HG02884 (cell line): ENCODE measurements around the gene PIBF1.
"Not testable (repeated sequence)": the region's sequence is repeated elsewhere in the genome, so short reads cannot be mapped to it uniquely, and the experiment has no call there.

Source experiments
- ATAC-seq: cut with Tn5 transposase; IDR thresholded peaks from one replicate; pipeline ENCODE4 v1.9.1; 2021; ENCODE audit warnings: mild to moderate bottlenecking, moderate library complexity; ENCODE audit not compliant: unreplicated experiment

Gene PIBF1, protein sequence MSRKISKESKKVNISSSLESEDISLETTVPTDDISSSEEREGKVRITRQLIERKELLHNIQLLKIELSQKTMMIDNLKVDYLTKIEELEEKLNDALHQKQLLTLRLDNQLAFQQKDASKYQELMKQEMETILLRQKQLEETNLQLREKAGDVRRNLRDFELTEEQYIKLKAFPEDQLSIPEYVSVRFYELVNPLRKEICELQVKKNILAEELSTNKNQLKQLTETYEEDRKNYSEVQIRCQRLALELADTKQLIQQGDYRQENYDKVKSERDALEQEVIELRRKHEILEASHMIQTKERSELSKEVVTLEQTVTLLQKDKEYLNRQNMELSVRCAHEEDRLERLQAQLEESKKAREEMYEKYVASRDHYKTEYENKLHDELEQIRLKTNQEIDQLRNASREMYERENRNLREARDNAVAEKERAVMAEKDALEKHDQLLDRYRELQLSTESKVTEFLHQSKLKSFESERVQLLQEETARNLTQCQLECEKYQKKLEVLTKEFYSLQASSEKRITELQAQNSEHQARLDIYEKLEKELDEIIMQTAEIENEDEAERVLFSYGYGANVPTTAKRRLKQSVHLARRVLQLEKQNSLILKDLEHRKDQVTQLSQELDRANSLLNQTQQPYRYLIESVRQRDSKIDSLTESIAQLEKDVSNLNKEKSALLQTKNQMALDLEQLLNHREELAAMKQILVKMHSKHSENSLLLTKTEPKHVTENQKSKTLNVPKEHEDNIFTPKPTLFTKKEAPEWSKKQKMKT

DNA sequence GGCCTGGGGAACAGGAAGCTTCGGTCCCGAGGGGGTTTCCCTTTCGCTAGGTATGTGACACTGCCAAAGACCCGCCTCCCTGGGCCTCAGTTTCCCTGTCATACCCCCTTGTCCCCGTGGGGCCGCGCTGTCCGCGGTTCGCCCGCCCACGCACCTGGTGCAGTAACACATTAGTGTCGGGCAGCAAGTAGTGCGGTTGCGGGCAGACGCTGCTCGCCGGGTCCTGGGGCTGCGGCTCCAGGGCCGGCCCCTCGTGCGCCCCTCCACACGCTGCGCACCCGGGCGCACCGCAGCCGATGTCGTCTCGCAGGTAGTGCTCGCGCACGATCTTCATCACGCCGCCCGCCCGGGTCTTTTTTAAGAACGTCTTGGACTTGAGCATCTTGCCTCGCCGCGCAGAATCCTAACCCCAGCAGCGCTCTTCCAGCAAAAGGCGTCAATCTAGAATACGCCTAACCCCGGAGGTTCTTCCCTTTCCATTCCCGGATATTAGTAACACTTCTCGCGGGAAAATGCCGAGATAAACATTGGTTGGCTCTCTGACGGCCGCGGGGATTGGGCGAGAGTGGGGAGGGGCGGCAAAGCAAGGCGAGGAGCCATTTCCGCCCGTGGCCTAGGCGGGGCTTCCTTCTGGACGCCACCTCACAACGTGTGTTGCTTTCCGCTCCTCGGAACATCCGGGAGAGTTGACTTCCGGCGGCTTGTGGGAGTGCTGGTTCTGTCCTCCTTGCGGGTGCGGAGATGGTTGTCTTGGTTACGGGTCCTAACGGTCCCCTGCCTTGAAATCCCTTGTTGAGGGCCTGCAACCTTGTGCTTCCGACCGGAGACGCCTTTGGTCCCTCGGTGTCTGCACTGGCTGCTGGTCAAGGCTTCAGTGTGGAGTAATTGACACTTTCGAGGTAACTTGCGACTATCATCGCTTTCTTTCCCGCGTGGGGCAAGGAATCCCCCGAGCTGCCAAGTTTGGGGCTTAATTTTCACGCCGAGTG is at the start of gene PIBF1, which contains the start of gene DIS3:
TSS of gene PIBF1 (plus strand) at position 683 of the 989 bp plus-strand sequence. CDS start 1,337 bp downstream, outside the sequence.
TSS of gene DIS3 (minus strand) at position 450 of the 989 bp plus-strand sequence. CDS start at position 382, 68 bp downstream.
- ATAC-seq, result peak; percentile 95

DNA sequence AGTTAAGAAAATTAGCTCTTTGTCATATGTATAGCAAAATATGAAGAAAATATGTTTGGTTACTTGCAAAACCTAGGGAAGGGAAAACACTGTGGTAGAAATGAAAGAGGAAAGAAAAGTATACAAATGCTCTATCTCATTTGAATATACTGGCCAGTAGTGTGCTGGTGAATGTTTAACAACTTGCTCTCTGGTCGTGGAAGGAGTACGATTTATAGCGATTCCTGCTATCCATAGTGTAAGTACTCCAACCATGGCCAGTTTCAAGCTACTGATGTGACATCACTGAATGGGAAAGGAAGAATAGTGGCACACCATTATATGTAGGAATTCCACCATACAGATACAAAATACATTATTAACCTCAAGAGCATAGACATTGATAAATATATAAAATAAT is 44.9 kb upstream of the PIBF1 start:
- no peak for ATAC-seq

DNA sequence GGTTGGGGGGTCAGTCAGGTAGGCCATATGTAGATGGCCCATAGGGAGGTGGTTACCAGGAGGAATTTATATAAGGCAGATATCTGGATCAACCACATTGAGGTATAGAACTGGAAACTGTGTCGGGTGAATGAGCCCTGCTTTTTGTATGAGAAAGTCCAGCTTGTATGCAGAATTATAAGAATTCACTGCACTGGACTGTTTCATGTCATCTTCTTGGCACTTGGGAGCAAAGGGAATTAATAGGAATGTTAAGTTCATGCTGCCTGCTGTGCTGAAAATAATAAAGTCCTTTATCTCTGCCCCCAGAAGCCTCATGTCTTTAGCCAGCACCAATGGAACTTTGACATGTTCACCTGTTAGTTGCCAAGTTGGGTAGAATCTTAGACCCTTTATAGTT is 41.9 kb upstream of the PIBF1 start:
- ATAC-seq, result no peak

DNA sequence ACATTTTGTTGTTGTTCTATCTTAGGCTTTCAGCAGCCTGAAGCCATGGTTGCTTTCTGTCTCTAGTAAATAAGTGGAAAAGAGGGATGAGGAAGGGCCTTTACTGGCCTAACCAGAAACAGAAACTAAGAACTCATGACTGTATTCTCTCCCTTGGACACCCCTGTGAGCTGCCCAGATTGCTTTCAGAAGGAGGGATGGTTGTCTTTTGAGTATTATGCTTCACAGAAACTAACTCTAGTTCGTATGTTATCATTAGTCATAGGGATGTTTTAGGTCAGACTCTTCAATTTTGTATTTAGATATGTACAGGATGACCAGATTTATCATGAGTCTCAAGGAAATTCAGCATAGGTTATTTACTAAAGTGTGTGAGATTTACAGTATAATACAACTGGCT is 36.7 kb upstream of the PIBF1 start:
- ATAC-seq, result peak; percentile 53

DNA sequence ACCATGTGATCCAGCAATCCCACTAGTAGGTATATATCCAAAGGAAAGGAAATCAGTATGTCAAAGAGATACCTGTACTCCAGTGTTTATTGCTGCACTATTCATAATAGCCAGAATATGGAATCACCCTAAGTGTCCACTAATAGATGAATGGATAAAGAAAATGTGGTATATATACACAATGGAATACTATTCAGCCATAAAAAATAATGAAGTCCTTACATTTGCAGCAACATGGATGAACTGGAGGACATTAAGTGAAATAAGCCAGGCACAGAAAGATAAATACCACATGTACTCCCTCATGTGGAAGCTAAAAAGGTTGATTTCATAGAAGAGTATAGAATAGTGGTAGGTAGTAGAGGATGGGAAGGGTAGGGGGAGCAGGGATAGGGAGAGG is 30.7 kb upstream of the PIBF1 start:
- ATAC-seq, result no peak

DNA sequence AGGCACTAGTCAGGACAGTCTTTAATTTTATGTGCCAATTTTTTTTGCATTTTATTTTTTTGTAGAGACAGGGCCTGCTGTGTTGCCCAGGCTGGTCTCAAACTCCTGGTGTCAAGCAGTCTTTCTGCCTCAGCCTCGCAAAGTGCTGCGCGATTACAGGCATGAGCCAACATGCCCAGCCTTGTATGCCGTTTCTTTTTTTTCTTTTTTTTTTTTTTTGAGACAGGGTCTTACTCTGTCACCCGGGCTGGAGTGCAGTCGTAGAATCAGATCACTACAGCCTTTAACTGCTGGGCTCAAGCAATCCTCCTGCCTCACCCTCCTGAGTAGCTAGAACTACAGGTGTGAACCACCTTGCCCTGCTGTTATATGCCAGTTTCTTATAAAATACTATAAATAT is 27.8 kb upstream of the PIBF1 start:
- no peak for ATAC-seq

DNA sequence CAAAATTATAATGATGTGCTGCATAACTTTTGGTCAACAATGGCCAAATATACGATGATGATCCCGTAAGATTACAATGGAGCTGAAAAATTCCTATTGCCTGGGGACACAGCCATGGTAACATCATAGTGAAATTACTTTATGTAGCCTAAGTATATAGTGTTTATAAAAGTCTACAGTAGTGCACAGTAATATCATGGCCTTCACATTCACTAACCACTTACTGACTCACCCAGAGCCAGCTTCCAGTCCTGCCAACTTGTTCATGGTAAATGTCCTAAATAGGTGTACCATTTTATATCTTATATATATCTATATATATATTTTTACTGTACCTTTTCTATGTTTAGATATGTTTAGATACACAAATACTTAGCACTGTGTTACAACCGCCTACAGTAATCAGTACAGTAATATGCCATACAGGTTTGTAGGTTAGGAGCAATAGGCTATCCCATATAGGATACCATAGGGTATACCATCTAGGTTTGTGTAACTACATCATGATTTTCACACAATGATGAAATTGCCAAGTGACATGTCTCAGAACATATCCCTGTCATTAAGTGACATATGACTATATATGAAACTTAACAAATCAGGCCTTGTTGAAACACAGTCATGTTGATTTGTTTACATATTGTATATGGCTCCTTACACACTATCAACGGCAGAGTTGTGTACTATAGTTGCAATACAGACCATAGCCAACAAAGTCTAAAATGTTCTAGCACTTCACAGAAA is 24.0 kb upstream of the PIBF1 start:
- no peak for ATAC-seq

DNA sequence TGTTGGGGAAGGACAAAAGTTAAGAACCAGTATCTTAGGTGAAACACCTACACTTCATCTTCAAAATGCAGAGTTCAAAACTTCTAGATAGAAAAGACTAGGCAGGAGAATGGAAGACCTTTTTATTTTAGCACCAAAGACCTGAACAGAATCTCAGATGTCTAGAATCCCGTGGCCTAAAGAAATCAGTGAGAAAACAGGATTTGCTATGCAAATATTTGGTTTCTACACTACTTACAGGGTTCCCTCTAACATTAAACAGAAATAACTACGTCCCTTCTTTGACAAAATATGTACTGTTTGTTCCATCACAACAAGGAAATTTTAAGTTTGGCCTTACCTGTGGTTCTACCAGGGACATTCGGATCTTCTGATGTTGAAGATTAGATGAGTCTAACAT is 21.7 kb upstream of the PIBF1 start:
- ATAC-seq, result no peak

DNA sequence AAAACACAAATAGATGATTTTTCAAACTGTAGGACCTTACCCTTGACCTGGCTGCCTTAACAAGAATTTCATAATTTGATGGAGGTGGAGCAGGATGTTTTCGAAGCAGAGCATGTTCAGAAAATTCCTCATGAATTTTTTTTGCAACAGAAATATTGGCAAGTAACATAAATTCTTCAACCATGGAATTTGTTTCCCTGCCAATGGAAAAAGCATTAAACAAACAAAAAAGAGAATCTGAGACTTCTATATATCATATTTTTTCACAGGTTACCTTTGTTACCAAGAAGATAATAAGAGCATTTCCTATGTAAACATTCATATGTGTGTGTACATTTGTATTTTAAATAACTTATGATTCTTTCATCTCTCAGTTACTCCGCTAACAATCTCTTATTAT is 18.5 kb upstream of the PIBF1 start:
- ATAC-seq, result no peak

DNA sequence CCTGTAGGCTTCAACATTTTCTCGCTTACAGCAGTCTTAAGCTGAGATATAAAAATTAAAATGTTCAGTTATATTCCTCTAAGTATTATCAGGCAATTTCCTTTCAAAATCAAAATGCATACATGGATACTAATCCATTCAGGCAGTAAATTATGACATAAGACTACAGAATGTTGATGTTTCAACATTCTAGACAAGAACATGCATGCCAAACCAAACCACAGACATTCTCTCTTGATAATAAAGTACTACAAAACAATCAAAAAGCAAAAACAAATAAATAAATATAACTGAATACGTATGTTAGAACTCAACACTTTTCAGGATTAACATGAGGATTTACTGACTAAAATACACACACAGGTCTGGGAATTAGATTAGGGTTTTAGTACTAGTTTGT is 7.9 kb upstream of the PIBF1 start:
- no peak for ATAC-seq

DNA sequence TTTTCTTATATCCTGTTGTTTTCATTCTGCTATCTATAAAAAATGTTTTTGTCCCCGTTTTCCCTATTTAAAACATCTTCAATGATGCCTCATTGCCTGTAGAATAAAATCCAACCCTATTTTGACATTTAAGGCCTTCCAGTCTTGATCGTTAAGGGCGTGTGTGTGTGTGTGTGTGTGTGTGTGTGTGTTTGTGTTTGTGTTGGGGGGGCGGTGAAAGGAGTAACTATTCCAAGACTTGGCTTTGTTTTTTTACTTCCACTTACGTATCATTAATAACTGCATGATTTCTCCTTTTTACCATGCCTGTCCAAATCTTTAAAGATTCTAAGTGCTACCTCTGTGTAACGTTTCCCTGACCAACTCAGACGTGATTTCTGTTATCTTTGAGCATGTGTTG is 784 bp downstream of the PIBF1 start:
- no peak for ATAC-seq

DNA sequence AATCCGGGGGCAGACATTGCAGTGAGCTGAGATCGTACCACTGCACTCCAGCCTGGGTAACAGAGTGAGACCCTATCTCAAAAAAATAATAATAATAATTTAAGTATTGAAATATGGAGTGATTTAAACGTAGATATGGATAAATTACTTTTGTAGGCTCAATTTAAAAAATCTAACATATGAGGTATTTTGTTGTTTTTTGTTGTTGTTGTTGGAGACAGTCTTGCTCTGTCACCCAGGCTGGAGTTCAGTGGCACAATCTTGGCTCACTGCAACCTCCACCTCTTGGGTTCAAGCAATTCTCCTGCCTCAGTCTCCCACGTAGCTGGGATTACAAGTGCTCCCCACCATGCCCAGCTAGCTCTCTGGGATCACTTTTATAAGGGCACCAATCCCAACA is 2.7 kb downstream of the PIBF1 start:
- ATAC-seq, result not testable (repeated sequence)

DNA sequence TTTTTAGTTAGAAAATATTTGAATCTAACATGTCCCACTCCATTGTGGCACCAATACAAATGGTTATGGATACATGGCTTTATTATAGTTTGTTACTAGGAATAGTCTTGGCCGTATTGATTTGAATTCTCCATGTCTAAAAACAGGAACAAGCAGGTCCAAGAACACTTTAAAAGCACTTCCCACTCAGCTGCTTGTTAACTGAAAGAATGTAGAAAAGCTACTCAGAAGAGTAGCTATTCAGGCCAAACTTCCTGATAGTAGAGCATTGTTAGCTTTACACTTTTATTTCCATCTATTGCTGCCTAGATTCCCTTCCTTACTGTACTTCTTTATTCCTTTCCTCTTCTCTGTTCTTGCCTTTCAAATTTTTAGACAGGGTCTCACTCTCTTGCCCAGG is 6.9 kb downstream of the PIBF1 start:
- no peak for ATAC-seq

DNA sequence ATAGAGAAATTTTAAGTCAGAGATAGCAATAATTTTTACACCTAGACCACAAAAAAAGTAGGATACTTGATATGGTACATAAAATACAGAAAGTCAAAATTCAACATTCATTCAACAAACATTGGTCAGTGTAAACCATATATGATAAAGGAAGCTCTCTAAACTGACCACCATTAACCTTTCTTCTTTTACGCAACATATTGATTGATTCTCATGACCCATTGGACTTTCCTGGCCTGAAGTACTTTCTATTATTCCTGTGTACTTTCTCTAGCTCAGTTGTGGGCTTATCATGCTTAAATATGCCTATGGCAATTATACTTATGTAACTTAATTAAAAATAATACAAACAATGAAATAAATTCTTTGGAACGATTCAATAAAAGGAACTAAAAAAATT is 10.7 kb downstream of the PIBF1 start:
- ATAC-seq, result no peak

DNA sequence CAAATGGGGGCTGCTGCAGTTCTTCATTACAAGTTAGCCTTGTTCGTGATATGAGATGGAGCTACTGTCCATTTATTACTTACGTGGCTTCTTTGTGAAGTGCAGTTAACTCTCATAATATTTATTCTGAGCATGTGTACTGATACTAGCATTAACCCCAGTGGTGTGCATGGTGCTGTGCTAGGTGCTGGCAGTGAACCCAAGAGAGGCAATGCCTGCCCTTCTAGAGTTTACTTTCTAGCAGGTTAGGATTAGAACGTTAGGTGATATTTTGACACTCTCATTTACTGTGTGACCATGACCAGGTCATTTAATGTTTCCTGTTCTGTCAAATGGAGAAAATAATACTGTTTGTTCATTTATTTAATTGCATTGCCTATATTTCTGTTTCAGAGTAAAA is 16.9 kb downstream of the PIBF1 start:
- no peak for ATAC-seq

DNA sequence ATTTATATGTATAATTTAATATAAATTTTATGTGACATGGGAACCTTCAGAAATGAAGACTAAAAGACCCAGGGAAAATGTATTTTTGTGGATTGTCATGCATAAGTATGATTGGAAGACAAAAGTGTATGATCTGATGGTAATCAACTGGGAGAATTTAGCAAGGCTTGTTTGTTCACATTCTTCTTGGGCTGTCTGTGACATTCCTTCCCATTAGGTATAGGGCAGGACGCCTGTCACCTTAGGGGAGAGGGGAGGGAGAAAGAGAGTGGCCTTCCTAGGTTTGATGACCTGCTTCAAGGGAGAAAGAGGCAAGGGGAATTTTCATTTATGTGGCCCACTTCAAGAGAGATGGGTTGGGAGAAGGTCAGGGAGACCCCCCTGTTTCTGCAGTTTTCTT is 22.4 kb downstream of the PIBF1 start:
- no peak for ATAC-seq

DNA sequence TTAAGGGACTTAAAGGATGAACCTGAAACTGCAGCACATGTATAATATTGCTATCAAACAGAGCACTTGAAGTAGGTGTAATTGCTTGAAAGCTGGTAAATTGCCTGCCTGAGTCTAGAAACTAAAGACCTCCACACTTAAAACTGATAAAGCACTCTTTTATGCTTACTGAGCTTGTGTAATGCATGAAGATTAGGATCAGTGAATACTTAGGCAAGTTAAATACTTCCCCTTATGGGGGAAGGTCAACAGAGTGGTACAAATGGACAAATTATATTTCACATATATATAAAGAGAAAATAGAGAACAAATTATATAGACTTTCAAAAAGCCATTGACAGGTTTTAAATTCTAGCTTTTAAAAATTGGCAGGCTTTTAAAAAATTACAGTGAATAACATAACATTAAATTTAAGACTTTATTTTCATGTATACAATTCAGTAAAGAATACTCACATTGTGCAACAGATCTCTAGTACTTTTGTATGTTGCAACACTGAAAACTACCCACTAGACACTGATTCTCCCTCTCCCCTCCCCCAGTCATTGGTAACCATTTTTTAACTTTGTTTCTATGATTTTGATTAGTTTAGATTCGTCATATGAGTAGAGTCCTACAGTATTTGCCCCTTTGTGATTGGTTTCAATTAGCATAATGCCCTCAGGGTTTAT is 23.9 kb downstream of the PIBF1 start:
- ATAC-seq, result no peak

DNA sequence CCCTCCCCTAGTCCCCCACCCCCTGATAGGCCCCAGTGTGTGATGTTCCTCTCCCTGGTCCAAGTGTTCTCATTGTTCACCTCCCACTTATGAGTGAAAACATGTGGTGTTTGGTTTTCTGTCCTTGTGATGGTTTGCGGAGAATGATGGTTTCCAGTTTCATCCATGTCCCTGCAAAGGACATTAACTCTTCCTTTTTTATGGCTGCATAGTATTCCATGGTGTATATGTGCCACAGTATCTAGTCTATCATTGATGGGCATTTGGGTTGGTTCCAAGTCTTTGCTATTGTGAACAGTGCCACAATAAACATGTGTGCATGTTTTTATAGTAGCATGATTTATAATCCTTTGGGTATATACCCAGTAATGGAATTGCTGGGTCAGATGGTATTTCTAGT is 24.6 kb downstream of the PIBF1 start:
- ATAC-seq, result not testable (repeated sequence)

DNA sequence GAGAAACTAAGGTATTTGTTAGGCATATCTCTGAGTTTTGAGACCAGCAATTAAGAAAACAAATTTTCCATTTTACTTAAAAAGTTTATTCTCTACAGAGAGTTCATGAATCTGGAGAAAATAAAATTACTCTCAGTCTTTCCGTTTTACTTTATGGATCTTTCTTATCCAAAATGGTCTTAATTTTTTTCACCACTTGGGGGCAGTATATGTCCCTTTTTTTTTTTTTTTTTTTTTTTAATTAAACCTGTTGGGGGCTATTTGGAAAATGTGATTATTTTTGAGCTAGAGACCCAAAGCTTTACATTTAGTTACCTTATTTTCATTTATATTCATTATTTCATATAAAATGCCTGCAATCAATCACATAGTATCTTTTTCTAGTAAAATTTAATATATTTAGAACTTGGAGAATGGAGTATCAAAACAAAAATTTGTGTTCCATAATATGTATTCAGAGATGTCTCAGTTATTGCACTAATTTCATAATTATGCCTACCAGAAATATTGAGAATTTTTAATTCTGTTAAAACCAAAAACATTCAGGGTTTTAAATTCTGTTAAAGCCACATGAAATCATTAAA is 27.1 kb downstream of the PIBF1 start:
- no peak for ATAC-seq
